Lower lobe of right lung (tissue), 2 donors: ENCODE measurements around the gene MED13L. TPM values are rescaled to one million over a fixed set of nuclear protein-coding genes. Genes with fewer than 3 reads are reported as not detected.

Experiments
- ATAC-seq, 2 donors: fragments of 200-7000 bp; cut with Tn5 transposase; one replicate each; pipeline ENCODE4 v1.9.1; 2020 to 2022; ENCODE audit warnings: mild to moderate bottlenecking in 2 of 2, moderate library complexity in 2 of 2
- DNase-seq: peaks from one replicate; pipeline ENCODE4 v3.0.0-alpha.2; 2020
- H3K27ac ChIP-seq: fragments of 200-600 bp; one replicate; pipeline ENCODE4 v1.8.0; 2022
- H3K27me3 ChIP-seq: fragments of 200-600 bp; one replicate; pipeline ENCODE4 v1.8.0; 2022; ENCODE audit warnings: low read depth
- H3K36me3 ChIP-seq: fragments of 200-600 bp; one replicate; pipeline ENCODE4 v1.8.0; 2022; ENCODE audit warnings: mild to moderate bottlenecking
- H3K4me1 ChIP-seq: fragments of 200-600 bp; one replicate; pipeline ENCODE4 v1.8.0; 2022
- H3K4me3 ChIP-seq: fragments of 200-600 bp; one replicate; pipeline ENCODE4 v1.8.0; 2022; ENCODE audit warnings: mild to moderate bottlenecking
- H3K9me3 ChIP-seq: fragments of 200-600 bp; one replicate; pipeline ENCODE4 v1.8.0; 2022
- intact Hi-C: fragments of 100-400 bp; cut with DNase I; formaldehyde crosslinking; loops from one replicate; pipeline ENCODE4 v1.11.0; 2022
- total RNA-seq: library from RNA; stranded (reverse); fragmentation: NEBNext Ultra II Directional; extraction: Animal tissue kit (Norgen Biotek cat#: 25700); gene quantifications from one replicate; pipeline ENCODE4 v1.2.1, GENCODE V29; 2021
- TF ChIP-seq, protein P1 (sequence below): fragments of 200-600 bp; IDR thresholded peaks from one replicate; pipeline ENCODE4 v1.8.0; 2022; ENCODE audit warnings: antibody characterized with exemption, mild to moderate bottlenecking
- donor health status: DM: no; HTN: yes; CAD: no; lungs with severe emphysema.

MED13L gene
- total RNA-seq, 1 donor from 2014 or later, result 148 TPM

DNA sequence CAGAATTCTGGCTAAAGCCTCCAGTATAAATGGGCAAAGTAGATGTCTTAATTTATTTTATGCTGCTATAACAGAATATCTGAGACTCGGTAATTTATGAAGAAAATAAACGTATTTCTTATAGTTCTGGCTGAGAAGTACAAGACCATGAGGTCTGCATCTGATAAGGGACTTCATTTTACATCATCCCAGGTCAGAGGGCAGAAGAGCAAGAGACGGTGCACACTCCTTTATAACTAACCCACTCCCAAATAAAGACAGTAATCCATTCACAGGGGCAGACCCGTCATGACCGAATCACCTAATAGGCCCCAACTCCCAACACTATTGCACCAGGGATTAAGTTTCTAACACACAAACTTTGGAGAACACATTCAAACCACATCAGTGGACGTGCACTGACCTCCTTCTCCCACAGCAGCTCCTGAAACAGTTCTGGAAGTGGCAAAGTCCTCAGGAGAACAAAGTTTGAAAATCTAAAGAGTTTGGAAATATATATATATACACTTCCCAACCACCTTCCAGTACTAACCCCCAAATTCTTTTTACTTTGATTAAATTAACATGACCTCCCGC lies 116.5 kb downstream of the MED13L start:
- Histone ChIP-seq H3K36me3 (no peaks in the 10 kb centered on the region), H3K27me3 (no peaks in the 10 kb centered on the region), H3K27ac (no peak overlapping the region), H3K4me3 (no peak overlapping the region), H3K9me3 (no peaks in the 10 kb centered on the region), H3K4me1 (peaks cover 44% of the 10 kb centered on the region)
- intact Hi-C loops, result no loop called here
- DNase-seq (no peak), ATAC-seq (no peak)
- TF ChIP-seq, protein P1, sequence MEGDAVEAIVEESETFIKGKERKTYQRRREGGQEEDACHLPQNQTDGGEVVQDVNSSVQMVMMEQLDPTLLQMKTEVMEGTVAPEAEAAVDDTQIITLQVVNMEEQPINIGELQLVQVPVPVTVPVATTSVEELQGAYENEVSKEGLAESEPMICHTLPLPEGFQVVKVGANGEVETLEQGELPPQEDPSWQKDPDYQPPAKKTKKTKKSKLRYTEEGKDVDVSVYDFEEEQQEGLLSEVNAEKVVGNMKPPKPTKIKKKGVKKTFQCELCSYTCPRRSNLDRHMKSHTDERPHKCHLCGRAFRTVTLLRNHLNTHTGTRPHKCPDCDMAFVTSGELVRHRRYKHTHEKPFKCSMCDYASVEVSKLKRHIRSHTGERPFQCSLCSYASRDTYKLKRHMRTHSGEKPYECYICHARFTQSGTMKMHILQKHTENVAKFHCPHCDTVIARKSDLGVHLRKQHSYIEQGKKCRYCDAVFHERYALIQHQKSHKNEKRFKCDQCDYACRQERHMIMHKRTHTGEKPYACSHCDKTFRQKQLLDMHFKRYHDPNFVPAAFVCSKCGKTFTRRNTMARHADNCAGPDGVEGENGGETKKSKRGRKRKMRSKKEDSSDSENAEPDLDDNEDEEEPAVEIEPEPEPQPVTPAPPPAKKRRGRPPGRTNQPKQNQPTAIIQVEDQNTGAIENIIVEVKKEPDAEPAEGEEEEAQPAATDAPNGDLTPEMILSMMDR, result no peak

- no peak for DNase-seq
- TF ChIP-seq, protein P1, result no peak
- H3K9me3 ChIP-seq, result no peaks in the 10 kb centered on the region
- no peak overlapping the region for H3K27ac ChIP-seq
- peaks cover 44% of the 10 kb centered on the region for H3K4me1 ChIP-seq
- no peak for ATAC-seq
- no peaks in the 10 kb centered on the region for H3K27me3 ChIP-seq
- intact Hi-C loops, result no loop called here
- no peak overlapping the region for H3K4me3 ChIP-seq
- no peaks in the 10 kb centered on the region for H3K36me3 ChIP-seq
Measured at GRCh38 chr12:116160231-116160630, 117.3 kb downstream of the MED13L start.

- intact Hi-C loops, result no loop called here
- no peaks in the 10 kb centered on the region for H3K9me3 ChIP-seq
- peaks cover 42% of the 10 kb centered on the region for H3K4me1 ChIP-seq
- no peak for DNase-seq
- no peaks in the 10 kb centered on the region for H3K36me3 ChIP-seq
- H3K4me3 ChIP-seq, result no peak overlapping the region
- ATAC-seq, result no peak
- TF ChIP-seq, protein P1, result no peak
- no peak overlapping the region for H3K27ac ChIP-seq
- no peaks in the 10 kb centered on the region for H3K27me3 ChIP-seq
Measured at GRCh38 chr12:116159593-116160200, 117.8 kb downstream of the MED13L start.

DNA sequence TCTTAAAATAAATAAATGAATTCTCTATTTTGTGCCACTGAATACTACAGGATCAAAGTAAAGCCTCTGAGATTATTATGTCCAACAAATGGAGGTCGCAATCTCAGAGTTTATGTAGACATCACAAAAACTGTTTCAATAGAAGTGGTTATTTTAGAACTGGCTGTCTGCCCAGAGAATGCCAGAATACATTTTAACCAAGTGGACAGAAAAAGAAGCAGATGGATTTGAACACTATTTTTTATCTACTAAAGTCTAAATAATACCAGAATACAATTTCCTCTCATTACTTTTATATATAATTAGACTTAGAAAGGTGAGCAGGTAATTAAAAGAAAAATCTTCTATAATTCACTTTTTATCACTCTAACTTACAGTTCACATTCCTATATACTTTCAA lies 118.3 kb downstream of the MED13L start:
- Histone ChIP-seq H3K27me3 (no peaks in the 10 kb centered on the region), H3K27ac (no peak overlapping the region), H3K4me3 (no peak overlapping the region), H3K9me3 (no peaks in the 10 kb centered on the region), H3K4me1 (peaks cover 39% of the 10 kb centered on the region), H3K36me3 (no peaks in the 10 kb centered on the region)
- DNase-seq (no peak), ATAC-seq (no peak)
- intact Hi-C loops, result no loop called here
- TF ChIP-seq, protein P1, result no peak

- Histone ChIP-seq H3K36me3 (no peaks in the 10 kb centered on the region), H3K9me3 (no peaks in the 10 kb centered on the region), H3K27ac (no peak overlapping the region), H3K4me3 (no peak overlapping the region), H3K27me3 (no peaks in the 10 kb centered on the region), H3K4me1 (peaks cover 43% of the 10 kb centered on the region)
- TF ChIP-seq, protein P1, result no peak
- DNase-seq (no peak), ATAC-seq (no peak)
- intact Hi-C loops, result no loop called here
Measured at GRCh38 chr12:116157845-116158267, 119.6 kb downstream of the MED13L start.
